DMS153 treated with DMSO at 0.1 percent for 48 hours (cell line): Measurements from ENCODE around the gene APBA1.

Experiments used
- DNase-seq: peaks from one replicate; lab custom pipeline; 2025; ENCODE audit not compliant: unreplicated experiment; lab: John Stamatoyannopoulos, UW

APBA1 gene

GRCh38 chr9:69535286-69535832 lies 136.8 kb downstream of the APBA1 start:
- DNase-seq = no peak

- no peak for DNase-seq
These were observed 139.8 kb downstream of the APBA1 start for GRCh38 chr9:69532396-69532795.

- no peak for DNase-seq
These were observed 144.7 kb downstream of the APBA1 start for GRCh38 chr9:69527454-69527853.

- no peak for DNase-seq
These were observed 145.5 kb downstream of the APBA1 start for GRCh38 chr9:69526699-69527098.

- no peak for DNase-seq
These were observed 152.5 kb downstream of the APBA1 start for GRCh38 chr9:69519470-69520240.

- no peak for DNase-seq
These were observed 155.5 kb downstream of the APBA1 start for GRCh38 chr9:69516353-69517322.

- DNase-seq = no peak
These were observed 156.4 kb downstream of the APBA1 start for GRCh38 chr9:69515810-69516209.

GRCh38 chr9:69513141-69513820 lies 158.9 kb downstream of the APBA1 start:
- no peak for DNase-seq

- no peak for DNase-seq
These were observed 168.1 kb downstream of the APBA1 start for GRCh38 chr9:69504058-69504457.

GRCh38 chr9:69502671-69503301 lies 169.4 kb downstream of the APBA1 start:
- no peak for DNase-seq

GRCh38 chr9:69500896-69501295 lies 171.3 kb downstream of the APBA1 start:
- DNase-seq = no peak

GRCh38 chr9:69499959-69500358 lies 172.2 kb downstream of the APBA1 start:
- DNase-seq = no peak

GRCh38 chr9:69499407-69499806 lies 172.8 kb downstream of the APBA1 start:
- no peak for DNase-seq

- DNase-seq = no peak
These were observed 173.7 kb downstream of the APBA1 start for GRCh38 chr9:69498470-69498869.

- no peak for DNase-seq
These were observed 174.4 kb downstream of the APBA1 start for GRCh38 chr9:69497816-69498215.

GRCh38 chr9:69496846-69497450 lies 175.2 kb downstream of the APBA1 start:
- no peak for DNase-seq

- no peak for DNase-seq
These were observed 176.9 kb downstream of the APBA1 start for GRCh38 chr9:69495296-69495695.

GRCh38 chr9:69494763-69495162 lies 177.4 kb downstream of the APBA1 start:
- DNase-seq = no peak

GRCh38 chr9:69494208-69494607 lies 178.0 kb downstream of the APBA1 start:
- no peak for DNase-seq

GRCh38 chr9:69486498-69486897 lies 185.7 kb downstream of the APBA1 start:
- no peak for DNase-seq
